NCI-H2227 treated with DMSO at 0.1 percent for 48 hours (cell line): ENCODE results near the gene PDE8B.

Source experiments
- DNase-seq: peaks from one replicate; lab custom pipeline; 2025; lab: John Stamatoyannopoulos, UW

The PDE8B gene

GRCh38 chr5:77400645-77401044 is 190.2 kb downstream of the PDE8B start:
- DNase-seq, result no peak

GRCh38 chr5:77402796-77403195 is 192.3 kb downstream of the PDE8B start:
- no peak for DNase-seq

GRCh38 chr5:77407152-77407551 is 196.7 kb downstream of the PDE8B start:
- DNase-seq, result no peak

GRCh38 chr5:77409870-77410621 is 199.6 kb downstream of the PDE8B start:
- no peak for DNase-seq

- DNase-seq, result no peak
These were observed 202.6 kb downstream of the PDE8B start for GRCh38 chr5:77413049-77413448.

GRCh38 chr5:77418162-77418561 is 207.7 kb downstream of the PDE8B start:
- DNase-seq, result no peak

- no peak for DNase-seq
These were observed 208.4 kb downstream of the PDE8B start for GRCh38 chr5:77418601-77419581.

GRCh38 chr5:77419644-77420582 is 209.4 kb downstream of the PDE8B start:
- no peak for DNase-seq

- DNase-seq, result no peak
These were observed 210.5 kb downstream of the PDE8B start for GRCh38 chr5:77420940-77421339.

GRCh38 chr5:77423022-77423750 is 212.7 kb downstream of the PDE8B start:
- DNase-seq, result no peak

GRCh38 chr5:77424921-77425320 is 214.4 kb downstream of the PDE8B start:
- no peak for DNase-seq

GRCh38 chr5:77425420-77425819 is 214.9 kb downstream of the PDE8B start:
- no peak for DNase-seq

GRCh38 chr5:77425998-77426659 is 215.6 kb downstream of the PDE8B start:
- DNase-seq, result no peak

GRCh38 chr5:77426670-77427069 is 216.2 kb downstream of the PDE8B start:
- no peak for DNase-seq

GRCh38 chr5:77427998-77428397 is 217.5 kb downstream of the PDE8B start:
- no peak for DNase-seq

GRCh38 chr5:77428526-77428925 is 218.0 kb downstream of the PDE8B start:
- DNase-seq, result no peak

GRCh38 chr5:77430726-77431125 is 220.2 kb downstream of the PDE8B start:
- DNase-seq, result no peak

- DNase-seq, result no peak
These were observed 220.8 kb downstream of the PDE8B start for GRCh38 chr5:77431286-77431685.

GRCh38 chr5:77431719-77432118 is 221.2 kb downstream of the PDE8B start:
- no peak for DNase-seq

GRCh38 chr5:77437194-77437593 is 226.7 kb downstream of the PDE8B start:
- no peak for DNase-seq

- no peak for DNase-seq
These were observed 227.6 kb downstream of the PDE8B start for GRCh38 chr5:77438071-77438470.
